Endothelial cell of umbilical vein (primary cell): ENCODE results near the gene PRMT7. TPM values are rescaled to one million over a fixed set of nuclear protein-coding genes. Genes with fewer than 3 reads are reported as not detected.
A peak's percentile ranks its signal among the peaks of the same experiment; 100 is the strongest.

Experiments used
- BruUV-seq: library from RNA; stranded (reverse); fragments of 400-500 nt; replicated peaks from 2 replicates; lab custom pipeline; 2021; lab: Mats Ljungman, UMichigan
- CTCF ChIA-PET: fragments of 300-600, 350-600 bp; sonication (Branson Sonifier 250); formaldehyde crosslinking; loops from one replicate; lab custom pipeline; 2021; ENCODE audit warnings: antibody characterized with exemption, inconsistent platforms; lab: Charles Lee
- POLR2A ChIA-PET: fragments of 300-600, 350-600 bp; sonication (Branson Sonifier 250); formaldehyde crosslinking; loops from one replicate; lab custom pipeline; 2021; ENCODE audit warnings: antibody characterized with exemption, inconsistent platforms; lab: Charles Lee
- DNase-seq: peaks from one replicate; pipeline ENCODE4 v3.0.0-alpha.2; 2011; ENCODE audit warnings: low read depth, low spot score
- FAIRE-seq: peaks from 2 replicates; lab custom pipeline; 2011; peaks lifted over from hg19 to GRCh38; lab: Jason Lieb, UNC
- H2AFZ ChIP-seq: 2 replicates; pipeline ENCODE4 v1.6.0; 2012; ENCODE audit warnings: low read depth, low read length, control low read depth, inconsistent platforms
- H3K27ac ChIP-seq: 2 replicates; pipeline ENCODE4 v1.5.1; 2011; ENCODE audit warnings: low read depth, mild to moderate bottlenecking, control low read depth, low read length, moderate library complexity; ENCODE audit not compliant: insufficient read depth
- H3K27me3 ChIP-seq, 2 experiments: 2 replicates each; pipeline versions ENCODE4 v1.6.0 to v1.6.1; 2011; ENCODE audit warnings: low read length in 2 of 2, mixed read lengths in 1 of 2; ENCODE audit not compliant: control insufficient read depth in 2 of 2, insufficient read depth in 2 of 2
- H3K36me3 ChIP-seq, 2 experiments: 2 replicates in 1 of 2; 3 replicates in 1 of 2; pipeline ENCODE4 v1.5.1; 2011; ENCODE audit warnings: low read length in 2 of 2, mild to moderate bottlenecking in 1 of 2, moderate library complexity in 1 of 2; ENCODE audit not compliant: control insufficient read depth in 2 of 2, insufficient read depth in 2 of 2; ENCODE audit errors: extremely low read depth in 1 of 2
- H3K4me1 ChIP-seq: 3 replicates; pipeline ENCODE4 v1.5.1; 2011; ENCODE audit warnings: mild to moderate bottlenecking, low read length; ENCODE audit not compliant: control insufficient read depth, insufficient read depth; ENCODE audit errors: extremely low read depth
- H3K4me2 ChIP-seq: 2 replicates; pipeline ENCODE4 v1.6.1; 2011; ENCODE audit warnings: low read length, control low read depth, mixed read lengths; ENCODE audit not compliant: insufficient read depth
- H3K4me3 ChIP-seq, 3 experiments: fragments of 200-600 bp in 1 of 3; sonication (generic), shearing (Covaris generic) in 1 of 3; replicated peaks in 1 of 3; 2 replicates each; pipeline ENCODE4 v1.5.1; 2011 to 2016; ENCODE audit warnings: control low read depth in 3 of 3, low read length in 3 of 3, mild to moderate bottlenecking in 2 of 3, inconsistent platforms in 1 of 3, low read depth in 1 of 3, moderate library complexity in 1 of 3; ENCODE audit not compliant: insufficient read depth in 1 of 3
- H3K79me2 ChIP-seq: 2 replicates; pipeline ENCODE4 v1.6.0; 2012; ENCODE audit warnings: low read length, inconsistent platforms; ENCODE audit not compliant: control insufficient read depth, insufficient read depth
- H3K9ac ChIP-seq: replicated peaks from 2 replicates; pipeline ENCODE3; 2011; ENCODE audit warnings: low read length, control low read depth; ENCODE audit not compliant: insufficient read depth; ENCODE audit errors: extremely low read depth
- H3K9me1 ChIP-seq: replicated peaks from 3 replicates; pipeline ENCODE4 v1.6.0; 2011; ENCODE audit warnings: mild to moderate bottlenecking, low read length; ENCODE audit not compliant: control insufficient read depth, insufficient read depth; ENCODE audit errors: extremely low read depth
- H3K9me3 ChIP-seq: replicated peaks from 2 replicates; pipeline ENCODE4 v1.5.1; 2012; ENCODE audit warnings: low read length, inconsistent platforms; ENCODE audit not compliant: control insufficient read depth, insufficient read depth
- H4K20me1 ChIP-seq: replicated peaks from 2 replicates; pipeline ENCODE3; 2011; ENCODE audit warnings: mild to moderate bottlenecking, low read length; ENCODE audit not compliant: control insufficient read depth, insufficient read depth; ENCODE audit errors: extremely low read depth
- EZH2 ChIP-seq: IDR thresholded peaks from 2 replicates; pipeline ENCODE4 v1.6.1; 2012; ENCODE audit warnings: borderline replicate concordance, low read depth, mild to moderate bottlenecking, moderate library complexity, low read length, inconsistent platforms; ENCODE audit not compliant: severe bottlenecking
- FOS ChIP-seq: IDR thresholded peaks from 2 replicates; pipeline ENCODE4 v1.6.1; 2011; ENCODE audit warnings: mild to moderate bottlenecking, low read length, moderate library complexity, borderline replicate concordance; ENCODE audit not compliant: insufficient read depth
- JUN ChIP-seq: IDR thresholded peaks from 2 replicates; pipeline ENCODE4 v1.6.1; 2011; ENCODE audit warnings: borderline replicate concordance, low read depth; ENCODE audit not compliant: insufficient read length, insufficient read depth
- MAX ChIP-seq: IDR thresholded peaks from 2 replicates; pipeline ENCODE4 v1.6.1; 2011; ENCODE audit not compliant: insufficient read depth, insufficient read length
- MYC ChIP-seq: IDR thresholded peaks from one replicate; pipeline ENCODE4 v1.6.1; 2011; ENCODE audit warnings: mild to moderate bottlenecking, low read depth, low read length
- POLR2A ChIP-seq: IDR thresholded peaks from 2 replicates; pipeline ENCODE4 v1.6.1; 2012; ENCODE audit warnings: low read depth, mild to moderate bottlenecking, control low read depth, low read length
- POLR2AphosphoS5 ChIP-seq: IDR thresholded peaks from 2 replicates; pipeline ENCODE4 v1.6.1; 2012; ENCODE audit warnings: low read depth, mild to moderate bottlenecking, control low read depth, low read length, moderate library complexity; ENCODE audit not compliant: insufficient read depth
- dilution Hi-C: fragments of 300-500 bp; cut with MboI; formaldehyde crosslinking; loops from one replicate; pipeline ENCODE4 v1.15.0; 2019; ENCODE audit warnings: low sequenced_read_pairs; ENCODE audit not compliant: extremely low pct_ligation_motif_present
- intact Hi-C: fragments of 100-400 bp; cut with micrococcal nuclease; formaldehyde crosslinking; loops from one replicate; pipeline ENCODE4 v1.10.0; 2022
- polyA plus RNA-seq, 4 experiments: library from polyadenylated mRNA; depleted of rRNA in 3 of 4; stranded (reverse) in 3 of 4; unstranded in 1 of 4; fragments of >200 nt; gene quantifications; 2 replicates each; pipeline versions ENCODE4 v1.2.1 to v1.2.3, GENCODE V29; 2011 to 2012; ENCODE audit warnings: missing spikeins in 1 of 4
- total RNA-seq: library from RNA; stranded (reverse); gene quantifications from 2 replicates; pipeline ENCODE4 v1.2.3, GENCODE V29; 2021

Gene PRMT7
- total and polyA plus RNA-seq, 2 donors (not counting 3 experiments of a cell fraction or from before 2014, with no cell fraction given): 43.4 to 57.9 TPM

GRCh38 chr16:68289202-68289601 lies 21.6 kb upstream of the PRMT7 start:
- POLR2A ChIA-PET: interaction anchor here (1.2 to 2.9 kb wide), 3 partner anchors 14 to 25 kb away, joined by 3 to 9 read pairs (median 7); partner anchors contain the start of genes PRMT7, SLC7A6 and SLC7A6OS
- TF ChIP-seq MAX: no peak
- no peak for TF ChIP-seq EZH2
- TF ChIP-seq MYC: no peak
- TF ChIP-seq POLR2AphosphoS5: no peak
- H3K9me3 ChIP-seq: no peaks in the 10 kb centered on the region
- no peak overlapping the region for H2AFZ ChIP-seq
- H3K4me2 ChIP-seq: peak overlapping the region; percentile 63
- H3K36me3 ChIP-seq: peaks cover 6 to 9% of the 10 kb centered on the region in 2 experiments
- dilution Hi-C loops: no loop called here
- no peaks in the 10 kb centered on the region for H4K20me1 ChIP-seq
- no TSS peak for BruUV-seq
- CTCF ChIA-PET: interaction anchor here (0.7 to 3.3 kb wide), 9 partner anchors 9 to 346 kb away, joined by 3 to 81 read pairs (median 4); partner anchors contain the start of gene SLC7A6
- H3K27ac ChIP-seq: peak overlapping the region; percentile 88
- DNase-seq (no peak), FAIRE-seq (no peak)
- no peaks in the 10 kb centered on the region for H3K27me3 ChIP-seq
- peaks cover 46% of the 10 kb centered on the region for H3K79me2 ChIP-seq
- peak overlapping the region; percentile 54 for H3K9ac ChIP-seq
- intact Hi-C loops: loop anchor here (2.0 kb wide), 1 partner anchor 40 kb away; no protein-coding TSS in a partner anchor
- H3K4me3 ChIP-seq: no peak overlapping the region
- H3K4me1 ChIP-seq: peaks cover 69% of the 10 kb centered on the region
- H3K9me1 ChIP-seq: no peaks in the 10 kb centered on the region

GRCh38 chr16:68289621-68290329 lies 21.0 kb upstream of the PRMT7 start:
- H3K4me2 ChIP-seq: peak overlapping the region; percentile 63
- POLR2A ChIA-PET: interaction anchor here (0.5 to 2.9 kb wide), 7 partner anchors 9 to 1984 kb away, joined by 3 to 9 read pairs (median 3); partner anchors contain the start of genes PRMT7, SLC7A6 and SLC7A6OS
- FAIRE-seq: peak; percentile 76

More at GRCh38 chr16:68289621-68290329, 21.0 kb upstream of the PRMT7 start:
- H3K9me1 ChIP-seq: no peaks in the 10 kb centered on the region
- H3K4me3 ChIP-seq: no peak overlapping the region
- no peaks in the 10 kb centered on the region for H3K9me3 ChIP-seq
- H3K4me1 ChIP-seq: peaks cover 65% of the 10 kb centered on the region
- TF ChIP-seq FOS: no peak
- TF ChIP-seq JUN: peak; percentile 31
- TF ChIP-seq POLR2AphosphoS5: peak; percentile 42
- no peak for TF ChIP-seq MYC
- TF ChIP-seq POLR2A: peak; percentile 78
- dilution Hi-C loops (no loop called here), intact Hi-C loops (loop anchor here (1.0 to 2.0 kb wide), 2 partner anchors 21 to 39 kb away; partner anchors contain the start of gene SLC7A6OS)
- peaks cover 46% of the 10 kb centered on the region for H3K79me2 ChIP-seq
- H3K36me3 ChIP-seq: peaks cover 9 to 14% of the 10 kb centered on the region in 2 experiments
- BruUV-seq: TSS peak; percentile 71
- H2AFZ ChIP-seq: no peak overlapping the region
- no peaks in the 10 kb centered on the region for H3K27me3 ChIP-seq
- H4K20me1 ChIP-seq: no peaks in the 10 kb centered on the region
- CTCF ChIA-PET: interaction anchor here (0.7 to 3.3 kb wide), 13 partner anchors 9 to 39 kb away, joined by 3 to 81 read pairs (median 4); partner anchors contain the start of genes PRMT7, SLC7A6 and SLC7A6OS
- peak overlapping the region; percentile 54 for H3K9ac ChIP-seq
- H3K27ac ChIP-seq: peak overlapping the region; percentile 88
- peak; percentile 76 for DNase-seq
